Stimulated activated CD8-positive, alpha-beta memory T cell treated with anti-CD3 and anti-CD28 coated beads, Interleukin-4, amount 100 ng/mL, for 4 hours (primary cell): ENCODE results near the gene ZRANB1.

Source experiments
- DNase-seq, 2 donors: peaks; one replicate each; pipeline ENCODE4 v3.0.0-alpha.2; 2020; ENCODE audit warnings: low read depth in 2 of 2, low spot score in 1 of 2

The ZRANB1 gene

DNA sequence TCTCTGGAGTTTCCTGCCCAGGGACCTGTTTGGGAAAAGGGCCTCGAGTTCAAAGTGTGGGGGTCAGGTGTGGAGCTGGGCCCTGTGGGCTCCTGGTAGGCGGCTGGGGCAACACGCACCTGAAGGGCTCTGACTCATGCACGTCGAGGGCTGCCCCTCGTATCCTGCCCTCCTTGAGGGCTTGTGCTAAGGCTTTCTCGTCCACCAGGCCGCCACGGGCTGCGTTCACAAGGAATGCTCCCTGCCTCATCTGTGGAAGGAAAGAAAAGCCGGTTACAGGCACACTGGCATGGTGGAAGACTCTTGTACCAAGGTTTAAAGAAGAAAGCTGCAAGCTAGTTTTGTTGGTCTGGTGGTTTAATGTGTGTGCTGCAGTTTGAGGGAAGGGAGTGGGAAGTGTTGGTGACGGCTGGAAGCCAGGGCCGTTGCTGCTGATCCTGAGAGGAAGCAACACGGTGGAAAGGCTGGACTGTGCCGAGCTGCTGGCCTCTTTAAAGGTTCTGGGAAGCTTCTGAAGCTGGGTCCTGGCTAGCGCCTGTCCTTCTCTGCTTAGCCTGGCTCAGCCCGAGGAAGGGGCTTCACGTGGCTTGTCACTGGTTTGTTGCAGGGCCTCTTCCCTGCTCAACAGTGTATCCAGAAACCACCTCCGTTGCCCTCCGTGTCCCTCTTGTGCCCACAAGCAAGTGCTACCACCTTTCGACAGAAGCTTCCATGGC, 52.0 kb downstream of the ZRANB1 start:
- DNase-seq = no peak

DNA sequence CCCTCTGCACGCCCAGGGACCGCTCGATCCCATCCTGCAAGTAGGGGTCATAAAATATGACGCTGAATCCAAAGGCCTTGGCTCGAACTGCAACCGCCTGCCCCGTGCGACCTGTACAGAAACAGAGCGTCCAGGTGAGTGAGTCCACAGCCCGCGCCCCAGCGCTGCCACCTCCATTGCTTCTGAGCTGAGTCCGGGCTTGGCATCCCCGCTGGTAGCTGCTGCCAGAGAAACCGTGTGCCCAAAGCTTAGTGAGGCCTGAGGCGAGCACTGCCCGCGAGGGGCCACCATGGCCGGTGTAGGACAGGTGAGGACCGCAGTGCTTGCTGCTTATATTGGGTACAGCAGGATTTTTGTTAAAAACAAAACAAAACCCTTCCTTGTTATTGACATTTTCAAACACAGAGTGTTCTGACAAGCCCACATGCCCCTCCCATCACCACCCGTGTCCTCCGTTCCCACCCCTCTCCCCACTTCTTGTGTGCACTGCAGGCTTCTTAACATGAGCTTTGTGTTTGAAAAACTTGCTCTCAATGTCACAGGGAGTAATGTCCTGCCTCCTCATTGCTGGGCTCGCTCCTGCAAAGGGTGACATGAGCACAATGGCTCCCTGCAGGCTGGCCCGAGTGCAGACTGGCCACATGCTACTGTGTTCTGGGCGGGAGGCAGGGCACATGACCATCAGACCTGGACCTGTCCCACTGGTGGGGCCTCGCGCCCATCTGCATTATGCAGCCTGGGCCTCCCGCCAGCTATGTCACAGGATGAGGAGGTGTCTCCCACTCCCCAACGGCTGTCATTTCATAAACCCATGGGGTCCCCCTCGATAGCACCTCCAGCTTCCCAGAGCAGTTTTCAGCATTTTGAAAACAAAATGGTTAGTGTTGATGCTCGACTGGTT, 52.9 kb downstream of the ZRANB1 start:
- no peak for DNase-seq

DNA sequence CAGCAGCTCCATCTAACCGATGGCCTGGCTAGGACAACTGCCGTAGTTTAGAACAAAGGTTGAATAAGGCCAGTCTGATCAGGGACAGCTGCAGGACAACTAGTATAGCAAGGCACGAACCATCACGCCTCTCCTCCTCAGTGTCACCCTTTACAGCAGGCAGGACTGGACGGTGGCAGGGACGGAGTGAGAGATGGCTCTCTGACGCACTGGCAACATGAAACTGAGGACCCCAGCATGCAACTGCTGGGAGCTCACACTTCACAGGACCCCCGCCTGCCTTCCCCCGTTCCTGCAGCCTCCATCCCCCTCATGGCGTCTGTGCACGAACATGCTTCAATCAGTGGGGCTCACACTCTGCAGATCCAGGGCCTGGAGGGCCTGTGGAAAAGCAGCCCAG, 53.7 kb downstream of the ZRANB1 start:
- no peak for DNase-seq

DNA sequence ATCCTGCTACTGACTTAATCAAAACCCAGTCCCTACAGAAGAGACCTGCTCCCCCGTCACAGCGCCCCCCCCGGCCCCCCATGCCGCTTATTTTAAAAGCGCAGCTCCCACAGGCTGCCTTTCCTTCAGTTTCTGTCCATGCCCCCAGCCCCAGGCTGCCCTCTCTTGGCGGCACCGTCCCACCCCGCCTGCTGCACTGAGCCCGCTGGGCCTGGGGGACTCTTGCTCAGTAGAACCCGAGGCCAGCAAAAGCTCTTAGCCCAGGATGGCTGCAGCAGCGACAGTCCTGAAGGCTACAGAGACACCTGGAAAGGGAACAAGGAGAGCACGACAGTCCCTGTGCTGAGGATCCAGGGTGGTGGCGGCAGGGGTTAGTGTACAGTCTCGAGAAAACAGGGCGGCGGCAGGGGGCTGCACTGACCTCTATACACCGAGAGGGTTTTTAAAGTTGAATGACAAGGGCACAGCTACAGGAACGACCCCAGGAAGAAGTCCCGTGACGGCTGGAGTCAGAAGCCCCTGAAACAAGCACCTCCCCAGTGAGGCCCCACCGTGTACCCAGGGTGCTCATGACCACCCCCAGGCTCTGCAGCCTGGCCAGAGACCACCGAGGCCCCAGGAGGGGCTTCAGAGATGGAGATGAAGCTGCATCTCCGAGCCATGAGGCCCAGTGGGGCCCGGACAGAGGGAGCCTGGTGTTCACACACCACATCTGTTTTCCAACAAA, 54.4 kb downstream of the ZRANB1 start:
- no peak for DNase-seq

DNA sequence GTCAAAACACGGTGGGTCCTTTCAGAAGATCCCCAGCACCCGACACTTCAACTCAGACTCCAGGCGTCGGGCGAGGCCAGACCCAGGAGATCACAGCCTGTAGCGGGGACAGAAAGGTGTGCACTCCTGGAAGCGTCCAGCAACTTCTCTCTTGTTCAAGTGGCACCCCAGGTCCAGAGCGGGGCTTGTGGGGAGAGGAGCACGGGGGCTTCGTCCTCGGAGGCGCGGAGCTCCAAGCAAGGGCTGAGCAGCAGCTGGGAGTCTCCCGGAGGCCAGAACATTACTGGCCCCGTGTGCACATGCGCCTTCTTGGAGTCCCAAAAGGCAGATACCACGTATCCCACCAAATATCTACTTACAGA, 54.9 kb downstream of the ZRANB1 start:
- no peak for DNase-seq

DNA sequence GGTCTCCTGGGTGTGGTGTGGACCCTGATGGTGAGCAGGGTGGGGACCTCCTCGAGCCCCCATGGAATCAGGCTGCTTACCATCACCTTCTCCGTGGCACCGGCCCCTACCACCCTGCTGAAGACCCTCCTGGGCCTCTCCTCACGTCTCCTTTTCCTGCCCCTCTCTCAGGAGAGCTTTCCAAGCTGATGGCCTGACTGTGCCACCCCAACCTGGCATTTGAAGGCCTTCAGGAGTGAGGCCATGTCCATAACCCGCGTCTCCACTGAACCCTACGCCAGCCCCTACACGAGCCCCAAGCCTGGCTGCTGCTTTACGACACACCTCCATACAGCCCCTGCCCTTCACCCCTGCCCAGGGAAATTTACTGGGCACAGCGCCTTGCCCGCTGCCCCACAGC, 55.4 kb downstream of the ZRANB1 start:
- DNase-seq = no peak

DNA sequence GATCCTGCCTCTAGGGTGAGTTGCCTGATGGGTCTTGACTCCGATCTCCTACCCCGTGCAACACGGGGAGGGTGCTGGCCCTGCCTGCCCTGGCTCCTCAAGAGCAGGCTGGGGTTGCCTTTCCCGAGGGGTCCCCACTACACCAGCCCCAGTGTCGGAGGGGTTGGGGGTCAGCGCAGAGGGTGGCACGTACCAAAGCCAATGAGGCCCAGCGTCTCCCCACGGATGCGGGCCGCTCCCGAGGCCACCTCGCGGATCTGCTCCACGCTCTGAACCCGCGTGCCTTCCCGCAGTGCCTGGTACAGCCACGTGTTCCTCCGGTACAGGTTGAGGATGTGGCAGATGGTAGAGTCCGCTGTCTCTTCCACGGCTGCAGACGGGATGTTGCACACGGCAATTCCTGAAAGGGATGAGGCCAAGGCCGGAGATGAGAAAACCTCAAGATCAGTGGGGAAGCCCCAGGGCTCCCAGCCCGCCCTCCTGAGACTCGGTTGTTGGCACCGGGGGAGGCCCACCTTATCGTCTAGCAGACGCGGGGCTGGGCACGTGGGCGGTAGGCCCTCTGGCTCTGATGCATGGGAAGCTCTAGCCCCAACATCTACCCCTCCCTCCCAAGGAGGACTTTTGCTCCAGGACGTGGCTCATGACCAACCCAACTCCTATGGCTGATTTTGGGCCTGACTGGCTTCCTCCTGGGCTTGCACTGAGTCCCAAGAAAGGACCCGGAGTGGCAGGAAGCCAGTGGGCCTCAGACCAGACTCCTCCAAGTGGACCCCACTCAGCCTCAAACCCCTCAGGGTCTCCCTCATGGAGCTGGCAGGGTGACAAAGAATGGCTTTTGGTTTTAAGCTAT, 56.1 kb downstream of the ZRANB1 start:
- DNase-seq = no peak

DNA sequence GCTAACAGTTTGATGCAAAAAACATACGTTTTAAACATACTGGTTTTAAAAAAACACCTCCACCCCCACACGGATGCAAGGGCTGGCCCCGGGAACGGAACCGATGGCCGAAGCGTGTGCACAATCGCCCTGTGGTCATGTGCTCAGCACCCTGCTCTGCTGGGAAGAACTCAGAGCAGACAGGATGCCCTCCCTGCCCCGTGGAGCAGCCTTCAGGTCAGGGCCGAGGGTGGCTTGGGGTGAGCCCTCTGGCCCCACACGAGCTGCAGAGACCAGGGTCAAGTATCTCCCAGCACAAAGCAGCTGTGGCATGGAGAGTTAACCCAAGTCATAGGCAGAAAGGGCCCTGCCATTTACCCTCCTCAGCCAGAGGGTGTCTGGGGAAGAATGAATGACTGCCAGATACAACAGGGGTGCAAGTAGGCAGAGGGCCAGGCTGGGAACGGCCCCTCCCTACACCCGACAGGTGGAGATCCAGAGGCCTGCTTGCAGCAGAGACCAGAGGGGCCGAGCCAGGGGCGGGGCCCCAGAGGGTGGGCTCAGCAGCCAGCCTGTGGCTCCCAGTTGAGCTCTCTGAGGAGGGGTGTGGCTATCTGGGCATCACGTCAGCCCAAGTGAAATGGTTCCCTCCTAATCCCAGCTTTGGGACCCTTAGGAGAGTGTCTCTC, 56.8 kb downstream of the ZRANB1 start:
- DNase-seq = no peak

DNA sequence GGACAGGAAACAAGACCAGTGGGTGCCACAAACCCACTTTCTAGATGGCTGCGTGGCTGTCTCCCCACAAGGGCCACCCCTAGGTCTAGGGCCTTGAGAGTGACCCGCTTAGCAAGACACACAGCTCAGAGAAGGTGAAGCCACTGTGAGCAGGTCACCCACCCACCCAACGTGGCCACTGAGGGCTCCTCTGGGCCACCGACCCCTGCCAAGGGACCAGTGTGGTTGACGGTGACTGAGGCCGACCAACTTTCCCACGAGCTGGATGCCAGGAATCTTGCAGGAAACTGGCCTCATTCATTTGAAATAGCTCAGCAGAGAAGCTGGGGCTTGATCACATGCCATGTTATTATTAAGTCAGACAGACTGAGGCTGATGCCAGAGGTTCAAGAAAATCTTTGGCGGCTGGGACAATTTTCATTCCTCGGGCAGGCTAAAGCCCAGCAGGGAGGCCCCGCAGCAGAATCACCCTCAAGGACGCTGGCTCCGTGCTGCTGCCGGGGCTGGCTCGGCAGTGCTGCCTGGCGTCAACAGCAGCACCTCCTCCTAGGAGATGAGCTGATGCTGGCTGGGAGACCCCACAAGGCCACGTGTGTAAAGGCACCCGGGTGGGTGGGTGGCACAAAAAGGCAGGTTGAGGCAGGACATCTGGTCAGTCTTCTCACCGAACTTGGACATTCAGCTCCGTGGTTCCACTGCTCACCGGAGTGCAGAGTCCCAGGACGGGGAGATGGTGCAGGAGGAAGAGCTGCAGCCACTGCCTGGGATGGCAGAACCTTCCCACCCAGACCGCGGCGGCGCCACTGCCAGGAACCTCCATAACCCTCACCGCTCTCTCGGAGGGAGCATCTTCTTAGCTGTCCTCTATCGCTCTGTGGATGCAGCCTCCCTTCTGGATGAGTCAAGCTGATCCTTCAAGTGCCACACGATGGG, 57.8 kb downstream of the ZRANB1 start:
- no peak for DNase-seq

DNA sequence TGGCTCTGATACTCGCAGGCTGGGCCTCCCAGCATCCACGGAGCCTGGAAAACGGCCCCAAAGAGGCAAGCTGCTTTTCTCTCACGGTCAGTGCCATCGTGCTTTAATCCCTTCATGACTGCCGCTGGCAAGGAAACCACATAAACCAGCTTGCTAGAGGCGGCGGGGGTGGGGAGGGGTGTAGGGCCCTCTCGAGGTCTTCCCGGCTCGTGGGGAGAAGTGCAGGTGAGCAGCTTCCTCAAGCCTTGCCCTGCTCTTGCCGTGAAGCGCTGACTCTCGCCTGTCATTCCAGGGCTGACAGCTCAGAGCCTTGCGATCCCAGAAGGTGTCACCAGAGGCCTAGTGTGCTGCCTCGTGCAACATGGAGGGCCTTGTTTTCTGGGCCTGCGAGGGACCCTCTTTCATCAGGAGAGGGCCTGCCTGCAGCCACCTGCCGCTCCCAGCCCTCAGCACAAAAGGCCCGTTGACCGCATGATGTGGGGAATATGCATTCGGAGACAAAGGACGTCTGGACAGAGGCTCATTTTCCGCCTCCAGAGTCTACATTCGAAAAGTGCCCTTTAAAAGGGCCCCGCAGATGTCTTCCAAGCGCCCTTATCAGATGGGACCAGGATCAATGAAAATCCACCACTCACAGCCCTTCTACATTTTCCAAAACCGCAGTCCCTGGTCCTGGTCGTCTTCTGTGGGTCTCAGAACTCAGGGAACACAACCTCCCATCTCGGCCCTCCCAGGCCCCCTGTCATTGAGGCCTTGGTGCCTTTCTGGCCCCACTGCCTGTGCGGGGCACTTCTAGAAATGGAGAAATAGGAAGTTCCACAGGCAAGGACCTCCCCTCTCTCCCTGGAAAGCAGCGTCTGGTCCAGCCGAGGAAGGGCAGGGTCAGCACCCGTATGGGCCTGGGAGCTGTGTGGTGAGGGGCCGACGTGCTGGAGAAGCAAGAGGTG, 58.7 kb downstream of the ZRANB1 start:
- DNase-seq = no peak

DNA sequence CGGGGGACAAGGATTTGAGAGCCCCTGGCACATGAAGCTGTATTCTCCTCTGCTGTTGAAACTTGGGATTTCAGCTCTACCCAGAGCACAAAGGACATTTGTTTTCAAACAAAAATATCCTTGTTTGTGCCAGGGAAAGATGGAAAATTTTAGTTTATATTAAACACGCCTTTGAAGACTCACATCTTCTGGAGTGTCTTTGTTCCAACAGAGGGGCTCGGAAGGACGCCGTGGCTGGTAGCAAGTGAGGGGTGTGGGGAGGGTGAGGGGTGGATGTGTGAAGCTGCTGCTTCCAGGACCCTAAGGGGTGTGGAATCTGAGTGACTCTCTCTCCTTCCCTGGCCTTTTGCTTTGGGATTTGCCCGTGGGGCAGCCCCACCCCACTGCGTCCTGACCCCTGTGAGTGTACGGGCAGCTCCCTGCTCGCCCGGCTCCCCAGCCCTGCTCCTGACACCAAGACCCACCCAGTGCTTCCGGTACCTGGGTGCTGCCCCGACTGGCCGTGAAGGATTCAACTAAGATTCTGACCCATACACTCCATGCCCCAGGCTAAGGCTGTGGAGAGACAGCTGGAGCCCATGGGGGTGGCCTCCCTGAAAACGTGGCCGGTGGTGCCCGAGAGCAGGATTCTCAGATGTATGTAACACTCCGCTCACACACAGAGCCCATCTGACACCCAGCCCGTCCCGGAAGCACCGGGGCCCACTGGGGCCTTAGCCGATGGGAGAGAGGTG, 59.6 kb downstream of the ZRANB1 start:
- DNase-seq = no peak

DNA sequence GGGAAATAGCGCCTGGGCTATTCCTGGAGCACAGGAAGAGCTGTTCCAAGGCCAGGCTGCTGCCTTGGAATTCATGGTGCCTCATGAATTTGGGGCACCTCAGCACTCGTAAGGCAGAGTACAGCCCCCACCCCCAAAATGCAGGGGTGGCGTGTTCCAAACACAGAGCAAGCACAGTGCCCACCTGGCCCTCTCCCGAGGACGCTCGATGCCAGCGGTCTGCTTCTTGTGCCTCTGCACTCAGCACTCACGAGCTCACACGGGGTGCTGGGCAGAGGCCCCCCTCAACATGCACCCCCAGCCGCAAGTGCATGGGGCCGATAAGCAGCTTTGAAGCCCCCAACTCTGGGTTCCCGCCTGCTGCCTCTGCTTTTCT, 60.1 kb downstream of the ZRANB1 start:
- no peak for DNase-seq

DNA sequence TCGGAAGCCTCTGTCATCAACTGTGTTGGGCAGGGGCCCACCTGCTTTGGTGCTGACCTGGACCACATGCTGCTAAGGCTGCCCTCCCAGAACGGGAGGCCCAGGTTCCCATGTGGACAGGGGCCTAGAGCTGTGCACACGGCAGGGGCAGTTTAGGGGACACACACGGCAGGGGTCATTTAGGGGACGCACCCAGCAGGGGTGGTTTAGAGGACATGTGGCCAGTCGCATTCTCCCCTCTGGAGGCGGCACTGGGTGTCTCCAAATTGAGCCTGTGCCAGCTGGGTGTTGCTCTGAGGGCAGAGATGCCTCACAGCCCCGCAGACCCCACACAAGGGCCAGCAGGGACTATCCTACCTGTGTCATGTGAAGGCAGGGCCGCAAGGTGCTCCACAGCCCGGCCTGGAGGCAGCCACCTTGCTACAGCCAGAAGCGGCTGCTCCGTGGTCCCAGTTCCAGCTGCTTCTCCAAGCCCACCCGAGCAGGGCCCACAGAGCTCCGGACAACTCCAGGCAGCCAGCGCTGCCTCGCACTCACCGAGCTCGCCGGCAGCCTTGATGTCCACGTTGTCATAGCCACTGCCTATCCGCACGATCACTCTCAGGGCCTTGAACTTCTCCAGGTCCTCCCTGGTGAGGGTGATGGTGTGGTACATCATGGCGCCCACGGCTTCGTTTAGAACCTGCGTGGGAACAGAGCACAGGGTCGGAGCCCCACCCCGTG, 60.7 kb downstream of the ZRANB1 start:
- DNase-seq = no peak

DNA sequence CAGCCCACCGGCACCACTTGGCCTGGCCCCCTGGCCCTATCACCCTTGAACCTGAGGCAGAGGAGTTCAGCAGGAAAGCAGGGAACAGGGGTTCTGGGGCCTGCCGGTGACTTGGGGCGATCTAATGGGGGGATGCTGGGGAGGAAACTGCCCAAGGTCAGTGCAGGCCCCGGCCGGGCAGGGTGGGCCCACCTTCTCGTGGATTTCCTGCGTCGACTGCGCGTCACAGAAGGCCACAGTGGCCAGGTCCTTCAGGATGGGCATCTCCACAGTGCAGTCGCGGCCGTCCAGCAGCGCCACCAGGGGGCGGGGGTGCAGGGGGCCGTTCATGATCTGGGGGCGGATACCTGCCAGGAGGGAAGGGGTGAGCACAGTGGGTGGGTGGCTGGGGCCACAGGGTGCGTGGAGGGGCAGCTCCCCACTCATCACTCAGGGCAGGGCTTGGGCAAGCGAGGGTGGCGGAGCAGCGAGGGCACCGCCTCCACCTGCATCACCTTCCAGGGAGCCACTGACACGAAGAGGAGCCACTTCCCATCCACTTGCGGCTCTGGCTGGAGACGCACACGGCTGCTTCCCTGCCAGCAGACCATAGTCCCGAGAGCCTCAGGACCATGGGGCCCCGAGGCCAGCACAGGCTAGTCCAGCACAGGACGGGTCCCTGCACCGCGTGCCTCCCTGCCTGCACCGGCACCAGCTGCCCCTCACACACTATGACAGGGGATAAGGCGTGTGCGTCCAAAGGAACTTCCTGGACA, 61.4 kb downstream of the ZRANB1 start:
- no peak for DNase-seq

DNA sequence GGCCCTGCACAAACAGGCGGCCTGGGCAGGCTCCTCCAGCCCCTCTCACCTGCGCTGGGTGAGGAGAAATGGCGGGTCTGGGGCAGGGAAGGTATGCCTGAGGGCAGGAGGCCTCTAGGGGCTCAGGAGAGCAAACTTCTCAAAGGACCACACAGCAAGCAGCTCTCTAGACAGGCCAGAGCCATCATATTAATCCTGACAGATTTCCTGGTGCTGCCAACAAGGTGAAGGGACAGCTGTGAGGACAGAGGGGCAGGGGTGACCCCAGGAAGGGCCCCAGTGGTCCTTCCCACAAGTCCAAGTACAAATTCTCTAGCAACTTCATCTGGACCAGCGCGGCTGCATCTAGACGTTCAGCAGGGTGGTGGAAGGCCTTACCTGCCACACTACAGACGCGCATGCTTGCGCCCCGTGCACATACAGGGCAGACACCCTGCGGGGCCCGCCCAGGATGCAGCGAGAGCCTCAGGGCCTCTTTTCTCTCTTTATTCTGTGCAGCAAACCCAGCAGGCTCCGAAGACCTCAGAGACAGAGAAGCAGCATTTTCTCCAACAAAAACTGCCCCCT, 62.1 kb downstream of the ZRANB1 start:
- DNase-seq = no peak
